Measurements from ENCODE around the gene INPP5E. TPM values are rescaled to one million over a fixed set of nuclear protein-coding genes. Genes with fewer than 3 reads are reported as not detected.

INPP5E gene
- total RNA-seq, 2 donors from 2014 or later = 8.8 to 25.4 TPM

DNA sequence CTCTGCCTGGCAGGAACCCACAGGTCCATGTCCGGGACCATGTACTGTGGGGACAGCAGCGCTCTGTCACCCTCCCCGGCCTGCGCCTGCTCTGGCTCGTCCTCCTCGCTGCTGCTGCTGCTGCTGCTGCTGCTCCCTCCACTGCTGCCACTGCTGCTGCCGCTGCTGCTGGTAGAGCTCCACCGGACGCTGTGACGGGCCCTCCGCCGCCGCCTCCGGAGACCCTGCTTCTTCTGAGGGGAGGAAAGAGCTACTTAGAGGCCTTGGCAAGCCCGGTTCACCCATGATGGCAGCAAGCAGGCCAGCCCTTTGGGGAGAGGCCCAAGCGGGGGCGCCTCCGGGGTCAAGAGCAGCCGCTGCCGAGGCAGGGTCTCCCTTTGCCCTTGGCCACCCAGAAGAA is 56.2 kb downstream of the INPP5E start:
- ATAC-seq (no peak), DNase-seq (no peak)
- Histone ChIP-seq H3K27me3 (no peaks in the 10 kb centered on the region), H3K9me3 (no peaks in the 10 kb centered on the region), H3K36me3 (replicated peaks in 1 of 2; ENCODE audit: insufficient read depth in 1 of 2, low read depth in 2 of 2) (peaks cover 12 to 14% of the 10 kb centered on the region in 2 donors), H3K4me3 (no peak overlapping the region), H3K4me1 (no peaks in the 10 kb centered on the region), H3K27ac (no peak overlapping the region)
- TF ChIP-seq, protein P1, sequence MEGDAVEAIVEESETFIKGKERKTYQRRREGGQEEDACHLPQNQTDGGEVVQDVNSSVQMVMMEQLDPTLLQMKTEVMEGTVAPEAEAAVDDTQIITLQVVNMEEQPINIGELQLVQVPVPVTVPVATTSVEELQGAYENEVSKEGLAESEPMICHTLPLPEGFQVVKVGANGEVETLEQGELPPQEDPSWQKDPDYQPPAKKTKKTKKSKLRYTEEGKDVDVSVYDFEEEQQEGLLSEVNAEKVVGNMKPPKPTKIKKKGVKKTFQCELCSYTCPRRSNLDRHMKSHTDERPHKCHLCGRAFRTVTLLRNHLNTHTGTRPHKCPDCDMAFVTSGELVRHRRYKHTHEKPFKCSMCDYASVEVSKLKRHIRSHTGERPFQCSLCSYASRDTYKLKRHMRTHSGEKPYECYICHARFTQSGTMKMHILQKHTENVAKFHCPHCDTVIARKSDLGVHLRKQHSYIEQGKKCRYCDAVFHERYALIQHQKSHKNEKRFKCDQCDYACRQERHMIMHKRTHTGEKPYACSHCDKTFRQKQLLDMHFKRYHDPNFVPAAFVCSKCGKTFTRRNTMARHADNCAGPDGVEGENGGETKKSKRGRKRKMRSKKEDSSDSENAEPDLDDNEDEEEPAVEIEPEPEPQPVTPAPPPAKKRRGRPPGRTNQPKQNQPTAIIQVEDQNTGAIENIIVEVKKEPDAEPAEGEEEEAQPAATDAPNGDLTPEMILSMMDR (IDR thresholded peaks at IDR 0.05) = no peak
- TF ChIP-seq POLR2A (IDR thresholded peaks at IDR 0.05) = no peak
- 94 to 97% methylated on average over 14 to 19 of the region's 20 CpGs for WGBS, 2 donors
- intact Hi-C loops (cut with DNase I) = no loop called here

DNA sequence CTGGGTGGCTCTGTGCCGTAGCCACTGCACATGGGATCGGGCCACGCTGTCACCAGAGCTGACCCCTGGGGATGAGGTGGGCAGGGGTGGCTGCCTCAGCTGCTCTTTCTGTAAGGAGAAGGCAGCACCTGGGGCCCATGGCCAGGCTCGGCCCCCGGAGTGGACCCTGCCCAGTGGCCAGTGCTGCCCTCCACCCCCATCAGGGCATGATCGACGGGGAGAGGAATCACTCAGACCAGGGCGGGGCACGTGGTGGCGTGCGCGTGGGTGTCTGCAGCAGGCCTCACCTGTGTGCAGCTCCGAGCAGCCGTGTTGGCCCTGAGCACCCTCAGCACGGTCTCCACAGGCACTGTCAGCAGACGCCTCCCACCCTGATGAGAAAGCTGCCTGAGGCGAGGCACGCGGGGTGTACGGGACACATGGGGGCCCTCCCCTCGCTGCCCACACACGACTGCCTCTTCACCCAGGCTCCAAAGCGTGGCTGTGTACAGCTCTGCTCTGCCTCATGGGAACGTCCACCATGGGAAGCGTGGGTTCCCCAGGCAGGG is 57.6 kb downstream of the INPP5E start:
- no peak overlapping the region for H3K4me3 ChIP-seq
- H3K4me1 ChIP-seq = no peaks in the 10 kb centered on the region
- no peak for DNase-seq
- WGBS, 2 donors = 93% methylated on average over 25 of the region's 25 CpGs; no CpG with 5 or more reads in 1 of the 2 donors
- no peak for ATAC-seq
- no peaks in the 10 kb centered on the region for H3K9me3 ChIP-seq
- peaks cover 4 to 14% of the 10 kb centered on the region in 2 donors for H3K36me3 ChIP-seq (replicated peaks in 1 of 2; ENCODE audit: insufficient read depth in 1 of 2, low read depth in 2 of 2)
- H3K27me3 ChIP-seq = no peaks in the 10 kb centered on the region
- intact Hi-C loops (cut with DNase I) = no loop called here
- H3K27ac ChIP-seq = no peak overlapping the region
- no peak for TF ChIP-seq POLR2A (IDR thresholded peaks at IDR 0.05)
- TF ChIP-seq, protein P1 (IDR thresholded peaks at IDR 0.05) = no peak

DNA sequence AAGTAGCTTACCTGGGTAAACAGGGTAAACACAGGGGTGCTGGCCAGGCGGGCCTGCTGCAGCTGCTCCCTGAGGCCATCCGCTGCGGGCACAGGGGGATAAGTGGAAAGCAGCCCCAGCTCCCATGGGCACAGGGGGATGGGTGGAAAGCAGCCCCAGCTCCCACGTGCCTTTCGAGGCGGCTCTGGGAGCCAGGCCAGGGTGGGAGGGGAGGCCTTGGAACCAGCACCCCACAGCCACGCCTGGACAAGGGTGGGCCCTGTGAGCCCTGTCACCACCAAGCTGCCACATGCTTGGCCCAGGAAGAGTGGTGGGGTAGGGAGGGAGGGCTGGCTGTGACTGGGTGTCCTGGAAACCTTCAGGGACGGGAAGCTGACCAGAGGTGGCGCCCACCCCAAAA is 58.3 kb downstream of the INPP5E start:
- Histone ChIP-seq H3K27ac (no peak overlapping the region), H3K27me3 (no peaks in the 10 kb centered on the region), H3K36me3 (replicated peaks in 1 of 2; ENCODE audit: insufficient read depth in 1 of 2, low read depth in 2 of 2) (peaks cover 4 to 14% of the 10 kb centered on the region in 2 donors), H3K4me1 (no peaks in the 10 kb centered on the region), H3K9me3 (no peaks in the 10 kb centered on the region), H3K4me3 (no peak overlapping the region)
- intact Hi-C loops (cut with DNase I) = no loop called here
- 83 to 100% methylated on average over 3 to 9 of the region's 9 CpGs for WGBS, 2 donors
- ATAC-seq (no peak), DNase-seq (no peak)
- TF ChIP-seq, protein P1 (IDR thresholded peaks at IDR 0.05) = no peak
- no peak for TF ChIP-seq POLR2A (IDR thresholded peaks at IDR 0.05)

DNA sequence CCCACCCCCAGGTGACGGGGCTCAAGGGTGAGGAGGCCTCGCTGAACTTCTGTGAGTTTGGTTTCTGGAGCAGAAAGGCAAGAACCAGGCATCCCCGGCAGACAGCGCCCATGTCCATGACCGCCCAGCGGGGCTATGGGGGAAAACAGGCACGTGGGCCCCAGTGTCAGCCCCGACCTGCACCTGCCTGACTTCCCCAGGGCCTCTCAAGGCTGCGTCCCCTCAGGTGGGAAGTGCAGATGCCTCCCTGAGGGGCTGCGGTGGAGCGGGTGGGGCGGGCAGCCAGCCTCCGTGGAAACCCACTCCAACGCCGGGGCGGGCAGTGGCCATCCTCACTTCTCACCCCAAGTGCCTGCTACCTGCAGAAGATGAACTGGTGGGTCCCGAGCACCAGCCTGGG is 59.3 kb downstream of the INPP5E start:
- 80 to 91% methylated on average over 1 to 17 of the region's 17 CpGs for WGBS, 2 donors
- Histone ChIP-seq H3K27ac (no peak overlapping the region), H3K27me3 (no peaks in the 10 kb centered on the region), H3K4me1 (no peaks in the 10 kb centered on the region), H3K4me3 (no peak overlapping the region), H3K9me3 (no peaks in the 10 kb centered on the region), H3K36me3 (replicated peaks in 1 of 2; ENCODE audit: insufficient read depth in 1 of 2, low read depth in 2 of 2) (peaks cover 4 to 10% of the 10 kb centered on the region in 2 donors)
- ATAC-seq (no peak), DNase-seq (no peak)
- intact Hi-C loops (cut with DNase I) = no loop called here
- TF ChIP-seq POLR2A (IDR thresholded peaks at IDR 0.05) = no peak
- TF ChIP-seq, protein P1 (IDR thresholded peaks at IDR 0.05) = no peak

DNA sequence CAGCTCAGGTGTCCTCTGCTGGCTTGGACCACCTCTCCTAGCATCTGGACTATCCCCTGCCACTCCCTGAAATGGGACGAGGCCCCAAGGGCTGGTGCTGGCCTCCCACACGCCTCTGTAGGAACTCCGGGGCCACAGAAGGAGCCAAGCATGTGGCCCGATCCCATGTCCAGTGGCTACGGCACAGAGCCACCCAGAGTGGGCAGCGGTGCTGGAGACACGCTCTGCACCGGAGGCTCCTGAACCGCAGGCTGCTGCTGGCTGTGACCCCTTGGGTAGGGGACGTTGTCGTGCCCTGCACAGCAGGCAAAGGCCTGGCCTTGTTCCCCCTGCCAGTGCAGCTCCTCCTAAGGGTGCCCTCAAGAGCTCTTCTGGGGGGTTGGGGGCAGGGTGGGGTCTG is 59.8 kb downstream of the INPP5E start:
- no peaks in the 10 kb centered on the region for H3K27me3 ChIP-seq
- WGBS, 2 donors = 60 to 88% methylated on average over 1 to 11 of the region's 11 CpGs
- no peak overlapping the region for H3K4me3 ChIP-seq
- DNase-seq = no peak
- H3K4me1 ChIP-seq = no peaks in the 10 kb centered on the region
- H3K27ac ChIP-seq = no peak overlapping the region
- H3K9me3 ChIP-seq = no peaks in the 10 kb centered on the region
- TF ChIP-seq, protein P1 (IDR thresholded peaks at IDR 0.05) = no peak
- intact Hi-C loops (cut with DNase I) = no loop called here
- no peak for ATAC-seq
- H3K36me3 ChIP-seq (replicated peaks in 1 of 2; ENCODE audit: insufficient read depth in 1 of 2, low read depth in 2 of 2) = peaks cover 4 to 10% of the 10 kb centered on the region in 2 donors
